Testis (tissue), 3 donors: ENCODE results near the gene PHACTR3. TPM values are rescaled to one million over a fixed set of nuclear protein-coding genes. Genes with fewer than 3 reads are reported as not detected.
A peak's percentile ranks its signal among the peaks of the same experiment; 100 is the strongest.

Source experiments
- DNase-seq: peaks from one replicate; pipeline ENCODE4 v3.0.0-alpha.2; 2019
- H3K27ac ChIP-seq, 2 donors: fragments of 200-600 bp; sonication (generic); one replicate each; pipeline ENCODE4 v1.5.1; 2019
- H3K27me3 ChIP-seq: fragments of 200-600 bp; sonication (generic); one replicate; pipeline ENCODE4 v1.5.1; 2019
- H3K36me3 ChIP-seq: fragments of 200-600 bp; sonication (generic); one replicate; pipeline ENCODE4 v1.5.1; 2017; ENCODE audit warnings: low read depth; ENCODE audit errors: missing control alignments
- H3K4me1 ChIP-seq: fragments of 200-600 bp; sonication (generic); one replicate; pipeline ENCODE4 v1.5.1; 2019
- H3K4me3 ChIP-seq, 2 donors: fragments of 200-600 bp; sonication (generic); one replicate each; pipeline ENCODE4 v1.5.1; 2017 to 2019
- H3K9me3 ChIP-seq: fragments of 200-600 bp; sonication (generic); one replicate; pipeline ENCODE4 v1.5.1; 2017
- POLR2A ChIP-seq: fragments of 450-650 bp; IDR thresholded peaks from one replicate; pipeline ENCODE4 v1.6.1; 2017; ENCODE audit warnings: antibody characterized with exemption, mild to moderate bottlenecking, moderate library complexity
- WGBS, 2 donors: methylation state at CpG; one replicate each; pipeline ENCODE4 v1.1.5; 2018; 5-methylcytosine and 5-hydroxymethylcytosine counted together
- intact Hi-C: fragments of 100-400 bp; cut with DNase I; formaldehyde crosslinking; loops from one replicate; pipeline ENCODE4 v1.15.1; 2023; ENCODE audit warnings: low total_unique reads
- polyA plus RNA-seq: library from polyadenylated mRNA; stranded (reverse); fragments of 350-450 nt; fragmentation: Illumina TruSeq; extraction: RNeasy Lipid Tissue Mini Kit (QIAGEN cat#74804); gene quantifications from one replicate; pipeline ENCODE4 v1.2.3, GENCODE V29; 2014; ENCODE audit warnings: low read depth, low replicate concordance; ENCODE audit not compliant: insufficient read depth
- total RNA-seq, 2 donors: library from RNA; depleted of rRNA; stranded (reverse); fragments of >200 nt; gene quantifications; one replicate each; pipeline ENCODE4 v1.2.3, GENCODE V29; 2016
- TF ChIP-seq, protein P1 (sequence below), 3 experiments: fragments of 450-650 bp in 2 of 3; fragments of 200-600 bp in 1 of 3; sonication (generic) in 1 of 3; IDR thresholded peaks; one replicate each; pipeline ENCODE4 v1.5.1; 2016 to 2019; ENCODE audit warnings: antibody characterized with exemption in 3 of 3, mild to moderate bottlenecking in 2 of 3, moderate library complexity in 1 of 3

Gene PHACTR3
- total and polyA plus RNA-seq, 3 donors from 2014 or later: 0.94 to 1.2 (median 1.1) TPM

DNA sequence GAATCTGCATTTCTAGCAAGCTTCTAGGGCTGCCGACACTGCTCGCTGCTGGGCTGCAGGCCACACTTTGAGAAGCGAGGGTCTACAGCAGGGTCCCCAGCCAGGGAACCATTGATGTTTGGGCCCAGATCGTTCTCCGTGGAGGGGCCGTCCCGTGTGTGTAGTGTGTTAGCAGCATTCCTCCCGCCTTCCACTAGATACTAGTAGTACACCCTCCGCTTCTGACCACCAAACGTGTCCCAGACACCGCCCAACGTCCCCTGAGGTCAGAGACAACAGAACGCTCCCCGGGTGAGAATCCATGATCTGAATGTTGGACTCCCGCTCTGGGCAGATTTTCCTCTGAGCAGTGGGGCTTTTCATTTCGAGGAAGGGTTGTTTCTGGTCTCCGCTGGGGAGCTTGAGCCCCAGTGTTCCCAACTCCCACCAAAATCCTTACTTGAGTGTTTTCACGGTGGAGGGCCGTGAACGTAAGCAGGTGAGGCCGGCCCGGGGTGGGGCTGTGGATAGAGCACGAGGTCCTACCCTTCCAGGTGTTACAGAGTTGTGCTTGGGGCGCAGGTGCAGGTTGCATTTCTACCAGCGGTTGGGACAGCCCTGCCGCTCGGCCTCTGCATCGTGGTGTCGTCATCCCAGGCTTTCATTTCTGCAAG, 204.5 kb downstream of the PHACTR3 start:
- Histone ChIP-seq H3K36me3 (no peaks in the 10 kb centered on the region), H3K4me1 (no peaks in the 10 kb centered on the region), H3K27me3 (no peaks in the 10 kb centered on the region), H3K9me3 (no peaks in the 10 kb centered on the region), H3K27ac (no peak overlapping the region), H3K4me3 (no peak overlapping the region)
- TF ChIP-seq, protein P1, sequence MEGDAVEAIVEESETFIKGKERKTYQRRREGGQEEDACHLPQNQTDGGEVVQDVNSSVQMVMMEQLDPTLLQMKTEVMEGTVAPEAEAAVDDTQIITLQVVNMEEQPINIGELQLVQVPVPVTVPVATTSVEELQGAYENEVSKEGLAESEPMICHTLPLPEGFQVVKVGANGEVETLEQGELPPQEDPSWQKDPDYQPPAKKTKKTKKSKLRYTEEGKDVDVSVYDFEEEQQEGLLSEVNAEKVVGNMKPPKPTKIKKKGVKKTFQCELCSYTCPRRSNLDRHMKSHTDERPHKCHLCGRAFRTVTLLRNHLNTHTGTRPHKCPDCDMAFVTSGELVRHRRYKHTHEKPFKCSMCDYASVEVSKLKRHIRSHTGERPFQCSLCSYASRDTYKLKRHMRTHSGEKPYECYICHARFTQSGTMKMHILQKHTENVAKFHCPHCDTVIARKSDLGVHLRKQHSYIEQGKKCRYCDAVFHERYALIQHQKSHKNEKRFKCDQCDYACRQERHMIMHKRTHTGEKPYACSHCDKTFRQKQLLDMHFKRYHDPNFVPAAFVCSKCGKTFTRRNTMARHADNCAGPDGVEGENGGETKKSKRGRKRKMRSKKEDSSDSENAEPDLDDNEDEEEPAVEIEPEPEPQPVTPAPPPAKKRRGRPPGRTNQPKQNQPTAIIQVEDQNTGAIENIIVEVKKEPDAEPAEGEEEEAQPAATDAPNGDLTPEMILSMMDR (IDR thresholded peaks at IDR 0.05): no peak
- TF ChIP-seq POLR2A: no peak
- WGBS, 2 donors: 87 to 98% methylated on average over 14 to 29 of the region's 29 CpGs
- intact Hi-C loops: no loop called here
- peak; percentile 13 for DNase-seq

DNA sequence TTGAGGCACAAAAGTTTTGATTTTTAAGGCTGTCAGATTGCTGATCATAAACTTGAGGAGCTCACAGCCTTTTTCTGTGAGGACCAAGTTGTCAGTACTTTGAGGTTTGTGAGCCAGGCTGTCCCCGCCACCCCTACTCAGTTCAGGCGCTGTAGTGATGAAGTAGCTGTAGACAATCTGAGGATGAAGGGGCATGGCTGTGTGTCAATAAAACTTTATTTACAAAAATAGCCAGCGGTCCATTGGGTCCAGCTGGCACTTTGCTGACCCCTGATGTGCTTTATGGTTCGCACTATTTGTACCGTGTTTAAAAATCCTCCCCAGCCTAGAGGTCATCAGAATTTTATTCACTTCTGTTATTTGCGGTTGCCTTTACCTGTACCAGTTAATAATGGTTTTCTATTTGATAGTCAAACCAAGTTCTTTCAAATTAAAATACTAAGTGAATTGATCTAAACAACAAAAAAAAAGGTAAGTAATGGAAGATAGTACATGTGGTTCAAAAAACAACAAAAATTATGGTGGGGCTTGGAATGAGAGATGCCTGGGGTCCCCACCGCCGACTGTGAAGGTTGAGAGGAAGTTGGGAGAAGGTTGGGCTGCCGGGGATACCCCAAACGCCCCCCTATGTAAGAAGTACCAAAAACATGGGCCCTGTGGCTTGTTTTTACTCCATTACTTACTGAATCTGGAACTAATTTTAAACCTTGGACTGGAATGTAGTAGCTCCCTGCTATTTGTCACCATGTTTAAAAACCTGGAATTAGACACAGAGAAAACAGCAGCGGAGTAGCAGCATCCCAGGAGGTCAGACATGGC, 205.5 kb downstream of the PHACTR3 start:
- intact Hi-C loops: no loop called here
- Histone ChIP-seq H3K27ac (no peak overlapping the region), H3K27me3 (no peaks in the 10 kb centered on the region), H3K36me3 (no peaks in the 10 kb centered on the region), H3K9me3 (no peaks in the 10 kb centered on the region), H3K4me3 (no peak overlapping the region), H3K4me1 (no peaks in the 10 kb centered on the region)
- no peak for DNase-seq
- TF ChIP-seq POLR2A: no peak
- TF ChIP-seq, protein P1 (IDR thresholded peaks at IDR 0.05): no peak
- 86 to 93% methylated on average over 11 of the region's 11 CpGs for WGBS, 2 donors

DNA sequence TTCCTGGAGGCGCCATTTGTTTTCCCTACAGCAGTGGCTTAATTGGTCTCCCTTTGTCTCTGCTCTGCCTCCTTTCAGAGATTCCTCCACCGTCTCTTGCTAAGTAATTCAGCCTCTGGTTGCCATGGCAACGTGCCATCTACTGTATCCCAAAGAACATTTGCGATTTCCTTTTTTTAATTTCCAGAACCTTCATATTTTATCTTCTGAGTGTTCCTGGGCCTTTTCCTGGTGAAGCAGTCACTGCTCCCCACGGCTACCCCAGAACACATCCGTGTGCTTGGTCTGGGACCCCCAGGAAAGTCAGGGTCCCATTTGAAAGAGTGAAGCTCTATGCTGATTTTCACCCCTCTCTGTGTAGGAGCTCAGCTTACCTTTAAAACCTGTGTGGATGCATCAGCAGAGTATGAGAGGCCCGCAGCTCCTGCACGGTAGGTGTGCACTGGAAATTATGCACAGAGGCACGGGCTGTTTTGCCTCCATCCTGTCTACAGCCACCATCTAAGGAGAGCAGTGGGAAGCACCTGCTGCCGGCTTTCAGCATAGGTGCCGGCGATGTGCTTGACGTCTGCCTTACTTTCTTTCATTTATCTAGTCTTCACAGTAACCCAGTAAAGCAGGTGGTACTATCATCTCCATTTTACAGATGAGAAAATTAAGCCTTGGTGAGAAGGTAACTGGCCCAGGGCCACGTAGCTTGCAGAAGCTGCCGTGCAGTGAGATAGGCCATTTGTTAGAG, 206.3 kb downstream of the PHACTR3 start:
- intact Hi-C loops: no loop called here
- Histone ChIP-seq H3K4me1 (no peaks in the 10 kb centered on the region), H3K27me3 (no peaks in the 10 kb centered on the region), H3K36me3 (no peaks in the 10 kb centered on the region), H3K4me3 (no peak overlapping the region), H3K9me3 (no peaks in the 10 kb centered on the region), H3K27ac (no peak overlapping the region)
- DNase-seq: peak; percentile 17
- no peak for TF ChIP-seq POLR2A
- TF ChIP-seq, protein P1 (IDR thresholded peaks at IDR 0.05): no peak
- WGBS, 2 donors: 88 to 89% methylated on average over 15 of the region's 15 CpGs

DNA sequence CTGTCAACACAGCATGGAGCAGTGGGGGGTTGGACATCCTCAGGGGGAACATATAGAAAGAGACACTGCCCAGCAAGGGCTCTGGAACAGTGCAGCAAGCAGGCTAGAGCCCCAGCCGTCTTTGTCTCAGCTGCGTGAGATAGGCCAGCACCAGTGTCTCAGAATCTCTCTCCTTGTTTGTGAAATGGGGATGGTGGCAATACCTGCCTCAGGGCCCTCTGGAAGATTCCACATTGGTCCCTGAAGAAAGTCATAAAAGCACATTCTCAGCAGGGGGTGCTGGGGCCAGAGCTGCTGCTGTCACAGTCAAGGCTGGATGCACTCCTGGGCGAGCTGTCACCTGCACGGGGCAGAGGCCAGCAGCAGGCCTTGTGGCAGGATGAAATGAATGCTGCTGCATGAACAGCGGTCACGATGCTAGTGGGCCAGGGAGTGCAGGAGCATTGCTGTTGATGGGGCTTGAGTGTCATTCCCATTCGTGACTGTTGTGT, 207.4 kb downstream of the PHACTR3 start:
- peak; percentile 5 for DNase-seq
- TF ChIP-seq, protein P1 (IDR thresholded peaks at IDR 0.05): no peak
- TF ChIP-seq POLR2A: no peak
- Histone ChIP-seq H3K4me1 (no peaks in the 10 kb centered on the region), H3K9me3 (no peaks in the 10 kb centered on the region), H3K27me3 (no peaks in the 10 kb centered on the region), H3K4me3 (no peak overlapping the region), H3K36me3 (no peaks in the 10 kb centered on the region), H3K27ac (no peak overlapping the region)
- intact Hi-C loops: no loop called here
- WGBS, 2 donors: 91 to 94% methylated on average over 5 to 7 of the region's 7 CpGs
